Thoracic aorta (tissue), 2 donors: Measurements from ENCODE around the gene MYO1D. TPM values are rescaled to one million over a fixed set of nuclear protein-coding genes. Genes with fewer than 3 reads are reported as not detected.

ENCODE experiments used
- ATAC-seq: fragments of 150-250 bp; one replicate; pipeline ENCODE4 v1.8.0; 2017; ENCODE audit warnings: low read depth; ENCODE audit not compliant: insufficient number of reproducible peaks, low FRiP score
- DNase-seq: peaks from one replicate; pipeline ENCODE4 v3.0.0-alpha.2; 2020; ENCODE audit warnings: low spot score
- H3K27ac ChIP-seq, 2 donors: fragments of 200-600 bp; sonication (generic); 1 replicate in 1 of 2; 2 replicates in 1 of 2; pipeline ENCODE4 v1.5.1; 2016; ENCODE audit warnings: mild to moderate bottlenecking in 2 of 2, moderate library complexity in 2 of 2
- H3K27me3 ChIP-seq: fragments of 200-600 bp; sonication (generic); replicated peaks from 2 replicates; pipeline ENCODE4 v1.6.0; 2016; ENCODE audit warnings: mild to moderate bottlenecking; ENCODE audit not compliant: insufficient read depth
- H3K36me3 ChIP-seq: fragments of 200-600 bp; sonication (generic); one replicate; pipeline ENCODE4 v1.5.1; 2016
- H3K4me1 ChIP-seq, 2 donors: fragments of 200-600 bp; sonication (generic); 1 replicate in 1 of 2; 2 replicates in 1 of 2; pipeline versions ENCODE4 v1.5.1 to v1.6.0; 2016; ENCODE audit warnings: low read depth in 2 of 2, mild to moderate bottlenecking in 1 of 2; ENCODE audit not compliant: control insufficient read depth in 1 of 2
- H3K4me3 ChIP-seq: fragments of 200-600 bp; sonication (generic); 2 replicates; pipeline ENCODE4 v1.5.1; 2016; ENCODE audit warnings: mild to moderate bottlenecking
- H3K9me3 ChIP-seq: fragments of 200-600 bp; sonication (generic); 2 replicates; pipeline ENCODE4 v1.5.1; 2016
- total RNA-seq, 2 donors: library from RNA; depleted of rRNA; stranded (reverse); fragments of >200 nt; gene quantifications; one replicate each; pipeline versions ENCODE4 v1.1.0 to v1.2.3, GENCODE V29; 2016
- TF ChIP-seq, protein P1 (sequence below): fragments of 200-600 bp; sonication (generic); IDR thresholded peaks from one replicate; pipeline ENCODE4 v1.5.1; 2019; ENCODE audit warnings: antibody characterized with exemption

Gene MYO1D
- total RNA-seq, 2 donors from 2014 or later: 257 to 370 TPM

DNA sequence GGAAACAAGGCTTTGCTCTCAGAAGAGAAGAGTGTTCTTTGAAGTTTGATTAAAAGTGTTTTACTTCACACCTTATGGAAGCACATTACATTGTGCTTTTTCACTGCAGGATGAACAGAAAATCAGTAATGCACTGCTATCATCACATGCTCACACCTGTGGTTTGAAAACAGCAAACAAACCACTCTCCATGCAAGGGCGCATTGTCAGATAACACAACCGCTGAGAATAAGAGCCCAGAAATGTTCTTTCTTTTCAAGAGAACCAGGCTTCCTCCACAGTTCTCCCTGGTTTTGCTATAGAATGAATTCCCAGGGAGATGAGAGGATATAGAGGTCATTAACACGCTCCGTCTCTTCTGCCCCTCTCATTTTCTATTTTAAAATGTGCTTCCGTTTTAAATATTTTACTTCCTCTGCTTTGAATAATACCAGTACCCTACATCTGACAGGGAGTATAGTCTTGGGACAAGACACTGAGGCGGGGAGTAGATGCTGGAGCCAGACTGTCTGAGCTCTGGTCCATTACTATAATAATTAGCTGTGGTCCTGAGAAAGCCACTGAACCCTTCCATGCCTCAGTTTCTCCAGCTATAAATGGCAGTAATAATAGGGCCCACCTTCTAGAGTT is 318.5 kb downstream of the MYO1D start:
- H3K4me3 ChIP-seq: no peak overlapping the region
- no peaks in the 10 kb centered on the region for H3K9me3 ChIP-seq
- no peak for ATAC-seq
- no peak overlapping the region for H3K27ac ChIP-seq
- TF ChIP-seq, protein P1, sequence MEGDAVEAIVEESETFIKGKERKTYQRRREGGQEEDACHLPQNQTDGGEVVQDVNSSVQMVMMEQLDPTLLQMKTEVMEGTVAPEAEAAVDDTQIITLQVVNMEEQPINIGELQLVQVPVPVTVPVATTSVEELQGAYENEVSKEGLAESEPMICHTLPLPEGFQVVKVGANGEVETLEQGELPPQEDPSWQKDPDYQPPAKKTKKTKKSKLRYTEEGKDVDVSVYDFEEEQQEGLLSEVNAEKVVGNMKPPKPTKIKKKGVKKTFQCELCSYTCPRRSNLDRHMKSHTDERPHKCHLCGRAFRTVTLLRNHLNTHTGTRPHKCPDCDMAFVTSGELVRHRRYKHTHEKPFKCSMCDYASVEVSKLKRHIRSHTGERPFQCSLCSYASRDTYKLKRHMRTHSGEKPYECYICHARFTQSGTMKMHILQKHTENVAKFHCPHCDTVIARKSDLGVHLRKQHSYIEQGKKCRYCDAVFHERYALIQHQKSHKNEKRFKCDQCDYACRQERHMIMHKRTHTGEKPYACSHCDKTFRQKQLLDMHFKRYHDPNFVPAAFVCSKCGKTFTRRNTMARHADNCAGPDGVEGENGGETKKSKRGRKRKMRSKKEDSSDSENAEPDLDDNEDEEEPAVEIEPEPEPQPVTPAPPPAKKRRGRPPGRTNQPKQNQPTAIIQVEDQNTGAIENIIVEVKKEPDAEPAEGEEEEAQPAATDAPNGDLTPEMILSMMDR: no peak
- DNase-seq: no peak
- no peaks in the 10 kb centered on the region for H3K36me3 ChIP-seq
- no peaks in the 10 kb centered on the region for H3K27me3 ChIP-seq
- H3K4me1 ChIP-seq: no peaks in the 10 kb centered on the region

DNA sequence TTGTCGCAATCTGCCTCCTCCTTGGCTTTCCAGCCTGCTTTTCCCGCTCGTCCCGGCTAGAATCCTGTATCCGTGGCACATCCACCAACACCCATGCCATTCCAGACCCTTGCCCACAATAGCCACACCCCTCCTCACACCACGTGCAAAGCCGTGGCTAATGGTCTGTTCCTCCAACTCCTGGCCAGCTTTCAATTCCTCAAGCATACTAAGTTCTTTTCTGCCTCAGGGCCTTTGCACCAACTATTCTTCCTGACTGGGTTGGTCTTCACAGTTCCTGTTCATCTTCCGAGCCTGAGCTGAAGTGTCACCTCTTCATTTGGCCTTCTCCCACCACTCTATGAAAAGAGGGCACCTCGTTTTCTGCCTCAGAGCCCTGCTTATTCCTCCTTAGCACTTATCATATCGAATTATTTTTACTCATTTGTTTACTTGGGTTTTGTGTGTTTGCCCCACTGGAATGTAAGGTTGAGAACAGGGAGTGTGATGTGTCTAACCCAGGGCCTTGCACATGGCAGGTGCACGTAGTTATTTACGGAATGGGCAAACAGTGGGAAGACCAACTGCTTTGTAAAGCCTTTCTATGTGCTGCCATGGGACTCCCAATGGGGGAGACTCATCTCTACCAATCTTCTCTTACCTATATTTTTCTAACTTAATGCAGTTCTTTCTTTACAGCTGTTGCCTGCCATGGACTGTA is 321.2 kb downstream of the MYO1D start:
- H3K27me3 ChIP-seq: no peaks in the 10 kb centered on the region
- H3K9me3 ChIP-seq: no peaks in the 10 kb centered on the region
- no peak for ATAC-seq
- H3K27ac ChIP-seq: no peak overlapping the region
- no peak for DNase-seq
- H3K36me3 ChIP-seq: no peaks in the 10 kb centered on the region
- H3K4me1 ChIP-seq: no peaks in the 10 kb centered on the region
- no peak overlapping the region for H3K4me3 ChIP-seq
- TF ChIP-seq, protein P1: no peak

DNA sequence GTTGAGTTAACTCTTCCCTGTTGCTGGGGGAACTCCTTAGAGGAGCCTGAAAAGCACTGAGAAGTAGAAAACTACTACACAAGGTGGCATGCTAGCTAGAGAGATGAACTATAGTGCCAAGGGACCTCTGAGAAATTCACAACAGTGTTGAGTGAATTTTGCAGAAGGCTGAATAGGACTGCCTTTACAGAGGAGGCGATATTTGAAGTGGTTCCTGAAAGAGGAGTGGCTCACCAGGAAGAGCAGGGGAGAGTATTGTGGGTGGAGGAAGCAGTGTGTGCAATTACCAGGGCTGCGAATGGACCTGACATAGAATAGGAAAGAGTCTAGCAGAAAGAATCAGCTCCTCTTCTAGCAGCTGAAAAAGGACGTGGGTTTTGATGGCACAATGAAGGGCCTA is 323.8 kb downstream of the MYO1D start:
- TF ChIP-seq, protein P1: no peak
- no peaks in the 10 kb centered on the region for H3K9me3 ChIP-seq
- DNase-seq: no peak

DNA sequence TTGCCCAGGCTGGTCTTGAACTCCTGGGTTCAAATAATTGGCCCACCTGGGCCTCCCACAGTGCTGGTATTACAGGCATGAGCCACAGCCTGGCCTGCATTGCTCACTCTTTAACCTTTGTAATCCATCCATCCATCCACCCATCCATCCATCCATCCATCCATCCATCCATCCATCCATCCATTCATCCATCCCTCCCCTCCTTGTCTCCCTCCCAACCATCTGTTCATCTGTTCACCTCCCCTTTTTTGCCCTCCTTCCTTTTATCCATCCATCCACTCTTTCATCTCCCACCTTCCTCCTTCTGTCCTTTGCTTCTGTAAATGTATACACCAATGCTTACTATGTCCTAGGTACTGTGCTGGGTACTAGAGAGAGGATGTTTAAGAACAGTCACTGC is 324.6 kb downstream of the MYO1D start:
- DNase-seq: no peak
- no peak for ATAC-seq
- no peaks in the 10 kb centered on the region for H3K9me3 ChIP-seq
- no peak overlapping the region for H3K4me3 ChIP-seq
- H3K27me3 ChIP-seq: no peaks in the 10 kb centered on the region
- no peaks in the 10 kb centered on the region for H3K36me3 ChIP-seq
- TF ChIP-seq, protein P1: no peak
- H3K27ac ChIP-seq: no peak overlapping the region
- H3K4me1 ChIP-seq: no peaks in the 10 kb centered on the region

More for the DNA sequence above, 323.8 kb downstream of the MYO1D start:
- no peaks in the 10 kb centered on the region for H3K36me3 ChIP-seq
- H3K27me3 ChIP-seq: no peaks in the 10 kb centered on the region
- ATAC-seq: no peak
- H3K4me1 ChIP-seq: no peaks in the 10 kb centered on the region
- H3K27ac ChIP-seq: no peak overlapping the region
- H3K4me3 ChIP-seq: no peak overlapping the region

DNA sequence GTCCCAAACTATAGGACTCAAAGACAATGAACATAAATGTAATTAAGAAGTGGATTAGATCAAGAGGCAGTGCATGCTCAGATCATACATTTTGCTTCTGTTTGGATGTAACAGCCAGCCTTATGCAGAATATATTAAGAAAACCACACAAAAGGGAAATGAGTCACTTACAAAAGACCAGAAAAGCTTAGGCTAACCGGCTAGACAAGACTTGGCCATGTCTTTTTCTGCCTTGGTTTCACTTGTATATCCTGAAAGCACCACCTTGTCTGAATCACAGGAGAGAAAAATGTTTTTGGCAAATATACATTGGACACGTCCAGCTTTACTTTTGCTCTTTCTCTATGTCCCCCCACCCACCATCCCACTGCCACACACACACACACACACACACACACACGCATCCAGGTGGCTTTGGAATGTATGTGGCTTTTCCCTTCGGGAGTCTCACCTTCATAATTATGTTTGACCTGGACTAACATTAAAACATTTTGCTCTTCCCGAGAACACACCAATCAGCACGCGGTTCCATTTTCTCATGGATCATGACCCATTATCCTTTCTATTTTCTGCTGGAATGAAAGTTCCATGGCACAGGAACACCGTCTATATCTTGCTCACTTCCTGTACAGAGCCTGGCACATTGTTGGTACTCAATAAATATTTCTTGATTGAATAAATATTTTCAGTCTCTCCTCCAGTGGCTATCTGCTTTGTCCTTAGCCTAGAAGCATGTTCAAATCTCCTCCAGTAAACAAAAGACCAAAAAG is 325.6 kb downstream of the MYO1D start:
- DNase-seq (no peak), ATAC-seq (no peak)
- H3K4me3 ChIP-seq: no peak overlapping the region
- H3K36me3 ChIP-seq: no peaks in the 10 kb centered on the region
- H3K27me3 ChIP-seq: no peaks in the 10 kb centered on the region
- no peak overlapping the region for H3K27ac ChIP-seq
- TF ChIP-seq, protein P1: no peak
- H3K9me3 ChIP-seq: no peaks in the 10 kb centered on the region
- no peaks in the 10 kb centered on the region for H3K4me1 ChIP-seq
